ENCODE measurements around the gene RILP.

Gene RILP

DNA sequence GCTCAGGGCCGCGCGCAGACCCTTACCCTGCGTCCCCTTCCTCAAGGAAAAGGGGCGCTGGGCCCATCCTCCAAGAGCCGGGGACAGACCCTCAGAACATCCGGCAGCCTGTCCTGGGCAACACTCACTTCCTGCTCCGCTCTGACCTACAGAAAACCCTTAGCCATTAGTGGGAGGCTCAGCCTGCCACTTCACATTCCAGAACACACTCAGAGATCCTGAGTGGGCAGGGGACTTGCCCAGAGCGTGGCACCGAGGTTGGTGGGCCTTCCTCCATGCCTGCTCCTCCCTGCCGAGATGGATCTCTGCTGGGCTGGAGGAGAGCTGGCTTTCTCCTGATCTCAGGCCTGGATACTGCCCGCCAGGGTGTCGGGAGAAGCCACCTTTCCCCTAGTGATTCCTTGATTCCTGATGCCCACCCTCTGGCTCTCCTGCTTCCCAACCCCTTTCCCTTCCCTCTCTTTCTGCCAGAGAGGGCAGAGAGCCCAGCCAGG lies 5.6 kb downstream of the RILP start:
- Histone ChIP-seq H3K9ac (ENCODE audit: low read length) (peak overlapping the region; percentile 10; the same call in 1 of the 2 replicates), H4K20me1 (ENCODE audit: insufficient read depth, low read length) (no peaks in the 10 kb centered on the region), H3K79me2 (ENCODE audit: low read length) (no peaks in the 10 kb centered on the region), H3K27ac (ENCODE audit: low read length) (no peak overlapping the region), H3F3A (ENCODE audit: insufficient read depth, low read length) (peaks cover 4% of the 10 kb centered on the region; the same call in 1 of the 2 replicates), H3K36me3 (replicated peaks; ENCODE audit: insufficient read depth, low read length) (no peaks in the 10 kb centered on the region), H3K27me3 (replicated peaks; ENCODE audit: insufficient read depth, low read length) (no peaks in the 10 kb centered on the region), H3K9me3 (replicated peaks; ENCODE audit: insufficient read depth, low read length) (no peaks in the 10 kb centered on the region), H2AFZ (ENCODE audit: low read length) (peak overlapping the region; percentile 36; the same call in 1 of the 2 replicates), H3K4me3 (ENCODE audit: low read length) (peak overlapping the region; percentile 50), H3K4me1 (ENCODE audit: low read length) (peaks cover 14% of the 10 kb centered on the region), H3K4me2 (ENCODE audit: low read depth, low read length) (peak overlapping the region; percentile 79), H3K9me2 (replicated peaks; ENCODE audit: insufficient read depth, low read length) (no peaks in the 10 kb centered on the region)
- DNase-seq: no peak
- TF ChIP-seq EZH2phosphoT487 (IDR thresholded peaks at IDR 0.05; ENCODE audit: low read length) (no peak), EZH2 (optimal IDR thresholded peaks at IDR 0.05; ENCODE audit: low read depth, low read length) (no peak), CTCF (IDR thresholded peaks at IDR 0.05; ENCODE audit: low read length) (no peak)

DNA sequence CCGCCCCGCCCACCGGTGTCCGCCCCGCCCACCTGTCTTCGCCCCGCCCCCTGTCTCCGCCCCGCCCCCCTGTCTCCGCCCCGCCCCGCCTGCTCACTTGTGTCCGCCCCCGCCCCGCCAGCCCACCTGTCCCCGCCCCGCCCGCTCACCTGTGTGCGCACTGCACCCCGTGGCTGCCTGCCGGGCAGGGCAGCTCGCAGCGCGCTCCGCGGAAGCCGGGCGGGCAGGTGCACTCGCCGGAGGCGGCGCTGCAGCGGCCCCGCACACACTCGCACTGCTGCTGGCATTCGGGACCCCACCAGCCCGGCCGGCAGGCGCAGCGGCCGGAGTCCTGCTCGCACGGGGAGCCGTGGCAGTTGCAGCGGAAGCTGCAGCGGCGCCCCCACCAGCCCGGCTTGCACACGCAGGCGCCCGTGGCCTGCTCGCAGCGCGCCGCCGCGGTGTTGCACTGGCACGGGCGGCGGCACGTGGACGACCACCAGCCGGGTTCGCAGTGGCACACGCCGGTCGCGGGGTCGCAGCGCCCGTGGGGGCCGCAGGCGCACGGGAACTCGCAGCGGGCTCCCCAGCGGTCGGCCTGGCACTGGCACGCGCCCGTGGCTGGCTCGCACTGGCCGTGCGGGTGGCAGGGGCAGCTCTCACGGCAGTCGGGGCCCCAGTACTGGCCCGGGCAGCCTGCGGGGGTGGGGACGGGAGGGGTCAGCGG lies 6.2 kb downstream of the RILP start:
- peak overlapping the region; percentile 36; the same call in 1 of the 2 replicates for H2AFZ ChIP-seq (ENCODE audit: low read length)
- 0 out of 2 replicates have a peak, but pooled peaks cover 4% of the 10 kb centered on the region for H3F3A ChIP-seq (ENCODE audit: insufficient read depth, low read length)
- H3K4me2 ChIP-seq (ENCODE audit: low read depth, low read length): peak overlapping the region; percentile 79
- no peak for TF ChIP-seq EZH2phosphoT487 (IDR thresholded peaks at IDR 0.05; ENCODE audit: low read length)
- TF ChIP-seq CTCF (IDR thresholded peaks at IDR 0.05; ENCODE audit: low read length): peak; percentile 36
- TF ChIP-seq EZH2 (optimal IDR thresholded peaks at IDR 0.05; ENCODE audit: low read depth, low read length): no peak
- peak overlapping the region; percentile 50 for H3K4me3 ChIP-seq (ENCODE audit: low read length)
- H3K27me3 ChIP-seq (replicated peaks; ENCODE audit: insufficient read depth, low read length): no peaks in the 10 kb centered on the region
- H3K9me2 ChIP-seq (replicated peaks; ENCODE audit: insufficient read depth, low read length): no peaks in the 10 kb centered on the region
- no peaks in the 10 kb centered on the region for H3K36me3 ChIP-seq (replicated peaks; ENCODE audit: insufficient read depth, low read length)
- no peaks in the 10 kb centered on the region for H4K20me1 ChIP-seq (ENCODE audit: insufficient read depth, low read length)
- H3K4me1 ChIP-seq (ENCODE audit: low read length): peaks cover 12% of the 10 kb centered on the region
- no peaks in the 10 kb centered on the region for H3K9me3 ChIP-seq (replicated peaks; ENCODE audit: insufficient read depth, low read length)
- H3K79me2 ChIP-seq (ENCODE audit: low read length): no peaks in the 10 kb centered on the region
- peak overlapping the region; percentile 10; the same call in 1 of the 2 replicates for H3K9ac ChIP-seq (ENCODE audit: low read length)
- H3K27ac ChIP-seq (ENCODE audit: low read length): no peak overlapping the region
- DNase-seq: peak; percentile 88

DNA sequence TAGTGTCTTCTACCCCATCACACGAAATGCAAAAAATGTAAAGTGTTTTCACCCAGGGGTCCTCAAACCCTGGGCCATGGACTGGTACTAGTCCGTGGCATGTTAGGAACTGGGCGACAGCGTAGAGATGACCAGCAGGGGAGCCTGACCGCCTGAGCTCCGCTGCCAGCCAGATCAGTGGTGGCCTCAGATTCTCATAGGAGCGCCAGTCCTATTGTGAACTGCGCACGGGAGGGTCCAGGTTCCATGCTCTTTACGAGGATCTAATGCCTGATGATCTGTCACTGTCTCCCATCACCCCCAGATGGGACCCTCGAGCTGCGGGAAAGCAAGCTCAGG lies 8.6 kb downstream of the RILP start:
- no peaks in the 10 kb centered on the region for H3K79me2 ChIP-seq (ENCODE audit: low read length)
- H3K9ac ChIP-seq (ENCODE audit: low read length): no peak overlapping the region
- H3K9me2 ChIP-seq (replicated peaks; ENCODE audit: insufficient read depth, low read length): no peaks in the 10 kb centered on the region
- no peaks in the 10 kb centered on the region for H3K9me3 ChIP-seq (replicated peaks; ENCODE audit: insufficient read depth, low read length)
- no peak for DNase-seq
- no peak overlapping the region for H3K27ac ChIP-seq (ENCODE audit: low read length)
- H4K20me1 ChIP-seq (ENCODE audit: insufficient read depth, low read length): no peaks in the 10 kb centered on the region
- TF ChIP-seq EZH2phosphoT487 (IDR thresholded peaks at IDR 0.05; ENCODE audit: low read length): no peak
- TF ChIP-seq CTCF (IDR thresholded peaks at IDR 0.05; ENCODE audit: low read length): no peak
- TF ChIP-seq EZH2 (optimal IDR thresholded peaks at IDR 0.05; ENCODE audit: low read depth, low read length): no peak
- no peaks in the 10 kb centered on the region for H3K27me3 ChIP-seq (replicated peaks; ENCODE audit: insufficient read depth, low read length)
- 0 out of 2 replicates have a peak, but pooled peaks cover 4% of the 10 kb centered on the region for H3F3A ChIP-seq (ENCODE audit: insufficient read depth, low read length)
- H3K4me2 ChIP-seq (ENCODE audit: low read depth, low read length): no peak overlapping the region
- H3K4me1 ChIP-seq (ENCODE audit: low read length): peaks cover 9% of the 10 kb centered on the region
- H3K36me3 ChIP-seq (replicated peaks; ENCODE audit: insufficient read depth, low read length): no peaks in the 10 kb centered on the region
- H3K4me3 ChIP-seq (ENCODE audit: low read length): no peak overlapping the region
- no peak overlapping the region for H2AFZ ChIP-seq (ENCODE audit: low read length)

Measured in MM.1S (cell line).